ENCODE measurements around the gene ZNF618. TPM values are rescaled to one million over a fixed set of nuclear protein-coding genes. Genes with fewer than 3 reads are reported as not detected.

ZNF618 gene
- total RNA-seq, 1 experiment from 2014 or later: 29.4 TPM

- POLR2A ChIA-PET (ENCODE audit: low non-redundant PET): no interaction called here
- no TSS peak for BruUV-seq (replicated peaks)
Observed at GRCh38 chr9:113933671-113934070, 57.6 kb downstream of the ZNF618 start.

DNA sequence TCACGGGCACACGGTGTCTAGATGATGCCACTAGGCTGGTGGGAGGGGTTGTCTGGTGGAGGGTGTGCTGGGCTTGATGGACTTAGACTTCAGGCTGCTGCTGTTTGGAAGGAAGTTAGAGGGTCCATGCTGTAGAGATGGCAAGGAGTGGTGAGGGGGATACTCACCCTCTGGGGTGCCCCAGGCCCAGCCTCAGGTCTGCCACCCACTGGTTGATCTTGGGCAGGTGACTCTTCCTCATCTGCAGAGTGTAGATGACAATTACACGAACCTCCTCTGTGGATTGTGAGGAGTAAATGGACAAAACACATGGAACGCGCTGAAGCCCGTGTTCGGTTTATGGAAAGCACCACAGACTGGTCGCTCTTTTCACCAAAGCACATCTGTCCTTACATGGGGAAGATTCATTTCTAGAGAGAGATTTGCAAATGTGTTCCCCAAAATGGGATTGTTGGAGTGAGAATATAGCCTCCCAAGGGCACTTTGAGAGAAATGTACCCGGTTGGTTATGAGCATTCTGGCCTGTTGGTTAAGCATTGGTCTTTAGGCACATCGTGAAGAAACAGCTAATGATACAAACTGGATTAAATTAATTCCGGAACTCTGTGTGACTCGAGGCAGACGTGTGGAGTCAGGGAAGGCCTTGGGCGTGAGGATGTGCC lies 58.2 kb downstream of the ZNF618 start:
- H3K36me3 ChIP-seq (ENCODE audit: insufficient read depth, low read length, poor library complexity, severe bottlenecking): no peaks in the 10 kb centered on the region
- BruUV-seq (replicated peaks): no TSS peak
- no peak for DNase-seq (ENCODE audit: low spot score)
- ChIA-PET POLR2A (ENCODE audit: low non-redundant PET) (no interaction called here), CTCF (interaction anchor here (0.5 kb wide), 1 partner anchor 123 kb away, joined by 3 read pairs; no protein-coding TSS in a partner anchor)
- H3K9me3 ChIP-seq (ENCODE audit: low read depth, low read length, poor library complexity, severe bottlenecking): no peaks in the 10 kb centered on the region
- H3K4me3 ChIP-seq (ENCODE audit: low read depth, low read length, poor library complexity, severe bottlenecking): no peak overlapping the region
- no peaks in the 10 kb centered on the region for H3K27me3 ChIP-seq (replicated peaks; ENCODE audit: insufficient read depth, low read depth, low read length, poor library complexity)
- H3K4me1 ChIP-seq (ENCODE audit: insufficient read depth, low read length, poor library complexity, severe bottlenecking): peaks cover 9% of the 10 kb centered on the region
- H3K27ac ChIP-seq (ENCODE audit: low read depth, low read length, poor library complexity, severe bottlenecking): no peak overlapping the region
- intact Hi-C loops (cut with micrococcal nuclease; ENCODE audit: unreplicated experiment): no loop called here
- TF ChIP-seq, protein P1, sequence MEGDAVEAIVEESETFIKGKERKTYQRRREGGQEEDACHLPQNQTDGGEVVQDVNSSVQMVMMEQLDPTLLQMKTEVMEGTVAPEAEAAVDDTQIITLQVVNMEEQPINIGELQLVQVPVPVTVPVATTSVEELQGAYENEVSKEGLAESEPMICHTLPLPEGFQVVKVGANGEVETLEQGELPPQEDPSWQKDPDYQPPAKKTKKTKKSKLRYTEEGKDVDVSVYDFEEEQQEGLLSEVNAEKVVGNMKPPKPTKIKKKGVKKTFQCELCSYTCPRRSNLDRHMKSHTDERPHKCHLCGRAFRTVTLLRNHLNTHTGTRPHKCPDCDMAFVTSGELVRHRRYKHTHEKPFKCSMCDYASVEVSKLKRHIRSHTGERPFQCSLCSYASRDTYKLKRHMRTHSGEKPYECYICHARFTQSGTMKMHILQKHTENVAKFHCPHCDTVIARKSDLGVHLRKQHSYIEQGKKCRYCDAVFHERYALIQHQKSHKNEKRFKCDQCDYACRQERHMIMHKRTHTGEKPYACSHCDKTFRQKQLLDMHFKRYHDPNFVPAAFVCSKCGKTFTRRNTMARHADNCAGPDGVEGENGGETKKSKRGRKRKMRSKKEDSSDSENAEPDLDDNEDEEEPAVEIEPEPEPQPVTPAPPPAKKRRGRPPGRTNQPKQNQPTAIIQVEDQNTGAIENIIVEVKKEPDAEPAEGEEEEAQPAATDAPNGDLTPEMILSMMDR (conservative IDR thresholded peaks at IDR 0.05; ENCODE audit: low read depth, low read length): peak; percentile 19; the same call in 1 of the 2 replicates
- no peak for TF ChIP-seq EZH2 (IDR thresholded peaks at IDR 0.05; ENCODE audit: borderline replicate concordance, low read depth, low read length, poor library complexity, severe bottlenecking)

More at GRCh38 chr9:113933671-113934070, 57.6 kb downstream of the ZNF618 start:
- no peak for DNase-seq (ENCODE audit: low spot score)
- H3K27me3 ChIP-seq (replicated peaks; ENCODE audit: insufficient read depth, low read depth, low read length, poor library complexity): no peaks in the 10 kb centered on the region
- no peaks in the 10 kb centered on the region for H3K36me3 ChIP-seq (ENCODE audit: insufficient read depth, low read length, poor library complexity, severe bottlenecking)
- H3K4me3 ChIP-seq (ENCODE audit: low read depth, low read length, poor library complexity, severe bottlenecking): no peak overlapping the region
- CTCF ChIA-PET: no interaction called here
- H3K9me3 ChIP-seq (ENCODE audit: low read depth, low read length, poor library complexity, severe bottlenecking): peaks cover 1% of the 10 kb centered on the region
- peaks cover 9% of the 10 kb centered on the region for H3K4me1 ChIP-seq (ENCODE audit: insufficient read depth, low read length, poor library complexity, severe bottlenecking)
- intact Hi-C loops (cut with micrococcal nuclease; ENCODE audit: unreplicated experiment): no loop called here
- no peak overlapping the region for H3K27ac ChIP-seq (ENCODE audit: low read depth, low read length, poor library complexity, severe bottlenecking)
- TF ChIP-seq EZH2 (IDR thresholded peaks at IDR 0.05; ENCODE audit: borderline replicate concordance, low read depth, low read length, poor library complexity, severe bottlenecking): no peak
- TF ChIP-seq, protein P1 (conservative IDR thresholded peaks at IDR 0.05; ENCODE audit: low read depth, low read length): no peak

DNA sequence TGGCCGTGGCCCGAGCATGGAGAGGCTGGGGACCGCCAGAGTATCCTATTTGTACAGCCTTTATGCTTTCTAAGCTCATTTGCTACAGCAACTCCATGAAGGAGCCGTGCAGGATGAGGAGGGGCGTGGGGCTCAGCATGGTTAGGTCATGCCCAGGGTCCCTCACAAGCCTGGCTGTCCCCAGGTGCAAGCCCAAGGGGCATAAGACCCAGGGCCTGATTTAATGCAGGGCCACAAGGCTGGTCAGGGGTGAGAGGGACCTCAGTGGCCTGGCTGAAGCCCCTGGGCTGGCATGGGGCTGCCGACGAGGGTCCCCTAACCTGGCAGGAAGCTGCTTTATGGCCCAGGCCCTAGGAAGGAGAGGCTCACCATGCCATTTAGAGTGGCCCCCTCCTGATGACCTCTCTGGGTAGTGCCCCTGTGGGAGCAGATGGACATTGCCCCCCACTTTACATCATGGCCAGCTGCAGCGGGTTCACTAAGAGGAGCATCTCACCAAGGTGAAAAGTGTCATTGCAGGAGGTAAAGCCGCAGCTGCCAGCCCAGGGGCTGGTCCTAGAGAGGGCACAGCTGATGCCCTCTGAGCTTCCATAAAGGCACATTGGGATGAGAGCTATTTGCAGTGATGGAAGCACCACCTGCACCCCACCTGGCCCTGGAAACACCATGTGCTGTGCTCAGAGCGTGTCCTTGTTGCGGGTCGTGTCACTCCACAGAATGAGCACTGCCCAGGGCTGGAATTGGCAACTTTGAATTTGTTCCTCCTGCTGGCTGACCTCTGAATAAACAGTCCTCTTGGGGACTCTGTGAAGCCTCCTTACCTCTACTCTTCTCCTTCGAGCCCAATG lies 58.9 kb downstream of the ZNF618 start:
- no peak overlapping the region for H3K27ac ChIP-seq (ENCODE audit: low read depth, low read length, poor library complexity, severe bottlenecking)
- H3K36me3 ChIP-seq (ENCODE audit: insufficient read depth, low read length, poor library complexity, severe bottlenecking): peaks cover 3% of the 10 kb centered on the region
- peaks cover 2% of the 10 kb centered on the region for H3K9me3 ChIP-seq (ENCODE audit: low read depth, low read length, poor library complexity, severe bottlenecking)
- H3K4me3 ChIP-seq (ENCODE audit: low read depth, low read length, poor library complexity, severe bottlenecking): no peak overlapping the region
- CTCF ChIA-PET: no interaction called here
- no peak for DNase-seq (ENCODE audit: low spot score)
- H3K4me1 ChIP-seq (ENCODE audit: insufficient read depth, low read length, poor library complexity, severe bottlenecking): peaks cover 7% of the 10 kb centered on the region
- no TSS peak for BruUV-seq (replicated peaks)
- intact Hi-C loops (cut with micrococcal nuclease; ENCODE audit: unreplicated experiment): no loop called here
- POLR2A ChIA-PET (ENCODE audit: low non-redundant PET): no interaction called here
- no peak for TF ChIP-seq EZH2 (IDR thresholded peaks at IDR 0.05; ENCODE audit: borderline replicate concordance, low read depth, low read length, poor library complexity, severe bottlenecking)
- TF ChIP-seq, protein P1 (conservative IDR thresholded peaks at IDR 0.05; ENCODE audit: low read depth, low read length): no peak
- no peaks in the 10 kb centered on the region for H3K27me3 ChIP-seq (replicated peaks; ENCODE audit: insufficient read depth, low read depth, low read length, poor library complexity)

Data from A673 (cell line).